HepG2 (cell line): ENCODE results near the gene ST6GALNAC4. TPM values are rescaled to one million over a fixed set of nuclear protein-coding genes. Genes with fewer than 3 reads are reported as not detected.

Experiments used
- ATAD3A ChIP-seq: sonication (generic); formaldehyde crosslinking; IDR thresholded peaks from 2 replicates; pipeline ENCODE4 v1.4.0; 2020; ENCODE audit warnings: missing genetic modification reagents
- CBX2 ChIP-seq, 2 experiments: fragments of 200-600 bp in 1 of 2; sonication (generic); formaldehyde crosslinking in 1 of 2; IDR thresholded peaks; 2 replicates each; pipeline versions ENCODE4 v1.7.0 to v1.8.1; 2018 to 2022; ENCODE audit warnings: low read depth in 2 of 2, low read length in 1 of 2, mild to moderate bottlenecking in 1 of 2, missing genetic modification reagents in 1 of 2
- FOSL2 ChIP-seq: sonication (generic); formaldehyde crosslinking; IDR thresholded peaks from 2 replicates; pipeline ENCODE4 v1.4.0; 2020; ENCODE audit warnings: missing genetic modification reagents
- KDM4B ChIP-seq: sonication (generic); formaldehyde crosslinking; IDR thresholded peaks from 2 replicates; pipeline ENCODE4 v1.4.0; 2020; ENCODE audit warnings: missing genetic modification reagents
- MTF2 ChIP-seq: sonication (generic); formaldehyde crosslinking; IDR thresholded peaks from 2 replicates; pipeline ENCODE4 v1.5.0; 2020; ENCODE audit warnings: missing genetic modification reagents, borderline replicate concordance
- PCBP1 ChIP-seq: fragments of 200-400 bp; formaldehyde crosslinking; IDR thresholded peaks from 2 replicates; pipeline ENCODE4 v1.6.1; 2017; ENCODE audit warnings: mild to moderate bottlenecking, low read depth, low read length, borderline replicate concordance
- POLR2G ChIP-seq: fragments of 200-400 bp; formaldehyde crosslinking; IDR thresholded peaks from 2 replicates; pipeline ENCODE4 v1.6.1; 2018; ENCODE audit warnings: mild to moderate bottlenecking, low read depth, low read length, moderate library complexity
- REXO4 ChIP-seq: sonication (generic); formaldehyde crosslinking; IDR thresholded peaks from 2 replicates; pipeline ENCODE4 v1.8.0; 2022; ENCODE audit warnings: missing genetic modification reagents, mild to moderate bottlenecking, borderline replicate concordance
- SP4 ChIP-seq: sonication (generic); formaldehyde crosslinking; IDR thresholded peaks from 2 replicates; pipeline ENCODE4 v1.8.1; 2023; ENCODE audit warnings: mild to moderate bottlenecking, missing genetic modification reagents
- TBX2 ChIP-seq: sonication (generic); formaldehyde crosslinking; IDR thresholded peaks from 2 replicates; pipeline ENCODE4 v1.5.0; 2020; ENCODE audit warnings: missing genetic modification reagents, mild to moderate bottlenecking, borderline replicate concordance
- ZNF451 ChIP-seq: sonication (generic); formaldehyde crosslinking; IDR thresholded peaks from 2 replicates; pipeline ENCODE4 v1.5.0; 2020; ENCODE audit warnings: mild to moderate bottlenecking, missing genetic modification reagents
- ZNF510 ChIP-seq: sonication (generic); formaldehyde crosslinking; IDR thresholded peaks from 2 replicates; pipeline ENCODE4 v1.4.0; 2020; ENCODE audit warnings: low read depth, mild to moderate bottlenecking, missing genetic modification reagents
- ZNF543 ChIP-seq: sonication (generic); formaldehyde crosslinking; IDR thresholded peaks from 2 replicates; pipeline ENCODE4 v1.4.0; 2020; ENCODE audit warnings: mild to moderate bottlenecking, missing genetic modification reagents
- ZNF605 ChIP-seq: sonication (generic); formaldehyde crosslinking; IDR thresholded peaks from 2 replicates; pipeline ENCODE4 v1.8.0; 2022; ENCODE audit warnings: mild to moderate bottlenecking, missing genetic modification reagents
- ZNF792 ChIP-seq: IDR thresholded peaks from 2 replicates; pipeline ENCODE4 v1.6.1; 2016
- ZZZ3 ChIP-seq: sonication (generic); formaldehyde crosslinking; IDR thresholded peaks from 2 replicates; pipeline ENCODE4 v1.4.0; 2020; ENCODE audit warnings: missing genetic modification reagents, mild to moderate bottlenecking, borderline replicate concordance
- polyA plus RNA-seq, 8 experiments: library from polyadenylated mRNA; depleted of rRNA in 3 of 8; stranded (reverse) in 7 of 8; unstranded in 1 of 8; fragments of >200 nt; fragmentation: Illumina TruSeq in 4 of 8; extraction: Trizol in 4 of 8; gene quantifications; 2 replicates each; pipeline versions ENCODE4 v1.2.1 to v1.2.3, GENCODE V29; 2011 to 2016; ENCODE audit warnings: low read depth in 4 of 8, missing spikeins in 1 of 8, mixed read lengths in 1 of 8; ENCODE audit not compliant: insufficient read depth in 1 of 8
- total RNA-seq, 5 experiments: library from RNA; depleted of rRNA; stranded (reverse); fragments of >200 nt; fragmentation: Illumina TruSeq; extraction: Trizol; gene quantifications; 2 replicates each; pipeline ENCODE4 v1.2.3, GENCODE V29; 2016; ENCODE audit warnings: low read depth in 1 of 5
- TF ChIP-seq, protein P1 (sequence below): sonication (generic); formaldehyde crosslinking; IDR thresholded peaks from 2 replicates; pipeline ENCODE4 v1.5.1; 2020; ENCODE audit warnings: missing genetic modification reagents, mild to moderate bottlenecking, borderline replicate concordance
- TF ChIP-seq, protein P2 (sequence below): sonication (generic); formaldehyde crosslinking; IDR thresholded peaks from 2 replicates; pipeline ENCODE4 v1.4.0; 2020; ENCODE audit warnings: missing genetic modification reagents
- TF ChIP-seq, protein P3 (sequence below): sonication (generic); formaldehyde crosslinking; IDR thresholded peaks from 2 replicates; pipeline ENCODE4 v1.9.0; 2022; ENCODE audit warnings: missing genetic modification reagents, mild to moderate bottlenecking, borderline replicate concordance
- TF ChIP-seq, protein P4 (sequence below): sonication (generic); formaldehyde crosslinking; IDR thresholded peaks from 2 replicates; pipeline ENCODE4 v1.4.0; 2020; ENCODE audit warnings: mild to moderate bottlenecking, missing genetic modification reagents, borderline replicate concordance
- TF ChIP-seq, protein P5 (sequence below): sonication (generic); IDR thresholded peaks from 2 replicates; pipeline ENCODE4 v1.6.1; 2016; ENCODE audit warnings: low read depth, borderline replicate concordance

Gene ST6GALNAC4
- total and polyA plus RNA-seq, 2 of the 13 experiments (the other 11 are each of a cell fraction or from before 2014, with no cell fraction given): 18.8 to 27.7 TPM

DNA sequence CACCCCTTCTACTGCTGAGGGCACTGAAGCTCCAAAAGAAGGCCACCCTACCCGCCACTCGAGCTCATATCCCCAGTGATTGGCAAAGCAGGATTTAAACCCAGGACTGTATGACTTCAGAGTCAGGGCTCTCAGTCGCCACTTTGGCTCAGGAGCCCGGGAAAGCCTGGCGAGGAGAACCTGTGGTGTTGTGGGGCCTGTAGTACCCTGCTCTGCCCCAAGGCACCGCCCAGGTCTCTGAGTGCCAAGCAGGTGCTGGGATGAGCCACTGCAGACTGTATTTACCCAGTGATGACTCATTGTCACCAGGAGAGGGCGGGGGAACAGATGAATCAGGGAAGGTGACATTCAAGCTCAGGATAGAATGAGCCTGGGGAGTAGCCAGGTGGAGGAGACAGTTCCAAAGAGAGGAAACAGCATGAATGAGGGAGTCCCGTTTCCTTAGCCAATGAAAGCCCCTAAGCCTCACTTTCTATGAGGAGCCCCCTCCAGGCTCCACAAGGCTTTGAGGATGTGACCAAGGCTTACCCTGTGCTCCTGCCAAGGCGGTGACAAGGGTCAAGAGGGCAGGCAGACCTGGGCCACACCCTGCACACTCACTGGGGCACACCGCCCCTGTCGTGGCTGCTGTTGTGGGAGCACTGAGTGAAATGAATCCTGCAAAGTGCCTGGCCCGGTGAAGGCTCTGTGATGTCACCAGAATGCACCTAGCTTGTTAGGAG lies 38.6 kb upstream of the ST6GALNAC4 start (continued):
- TF ChIP-seq, protein P1, sequence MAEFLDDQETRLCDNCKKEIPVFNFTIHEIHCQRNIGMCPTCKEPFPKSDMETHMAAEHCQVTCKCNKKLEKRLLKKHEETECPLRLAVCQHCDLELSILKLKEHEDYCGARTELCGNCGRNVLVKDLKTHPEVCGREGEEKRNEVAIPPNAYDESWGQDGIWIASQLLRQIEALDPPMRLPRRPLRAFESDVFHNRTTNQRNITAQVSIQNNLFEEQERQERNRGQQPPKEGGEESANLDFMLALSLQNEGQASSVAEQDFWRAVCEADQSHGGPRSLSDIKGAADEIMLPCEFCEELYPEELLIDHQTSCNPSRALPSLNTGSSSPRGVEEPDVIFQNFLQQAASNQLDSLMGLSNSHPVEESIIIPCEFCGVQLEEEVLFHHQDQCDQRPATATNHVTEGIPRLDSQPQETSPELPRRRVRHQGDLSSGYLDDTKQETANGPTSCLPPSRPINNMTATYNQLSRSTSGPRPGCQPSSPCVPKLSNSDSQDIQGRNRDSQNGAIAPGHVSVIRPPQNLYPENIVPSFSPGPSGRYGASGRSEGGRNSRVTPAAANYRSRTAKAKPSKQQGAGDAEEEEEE (CRISPR knock-in tag): no peak
- TF ChIP-seq REXO4 (CRISPR knock-in tag) (no peak), ZNF792 (CRISPR knock-in tag) (peak; percentile 75), POLR2G (no peak), ZZZ3 (no peak), ATAD3A (no peak), SP4 (CRISPR knock-in tag) (0 out of 2 replicates have a peak, but pooled peaks have one; percentile 10), ZNF451 (CRISPR knock-in tag) (no peak), KDM4B (CRISPR knock-in tag) (no peak), TBX2 (CRISPR knock-in tag) (peak; percentile 92), ZNF510 (no peak), ZNF605 (CRISPR knock-in tag) (no peak), MTF2 (CRISPR knock-in tag) (no peak), ZNF543 (CRISPR knock-in tag) (0 out of 2 replicates have a peak, but pooled peaks have one; percentile 35), CBX2 (IDR thresholded peaks at IDR 0.05; ENCODE audit: low read depth, low read length) (no peak), CBX2 (CRISPR knock-in tag; IDR thresholded peaks at IDR 0.05; ENCODE audit: low read depth) (no peak), PCBP1 (no peak), FOSL2 (CRISPR knock-in tag) (peak; percentile 99)
- TF ChIP-seq, protein P2, sequence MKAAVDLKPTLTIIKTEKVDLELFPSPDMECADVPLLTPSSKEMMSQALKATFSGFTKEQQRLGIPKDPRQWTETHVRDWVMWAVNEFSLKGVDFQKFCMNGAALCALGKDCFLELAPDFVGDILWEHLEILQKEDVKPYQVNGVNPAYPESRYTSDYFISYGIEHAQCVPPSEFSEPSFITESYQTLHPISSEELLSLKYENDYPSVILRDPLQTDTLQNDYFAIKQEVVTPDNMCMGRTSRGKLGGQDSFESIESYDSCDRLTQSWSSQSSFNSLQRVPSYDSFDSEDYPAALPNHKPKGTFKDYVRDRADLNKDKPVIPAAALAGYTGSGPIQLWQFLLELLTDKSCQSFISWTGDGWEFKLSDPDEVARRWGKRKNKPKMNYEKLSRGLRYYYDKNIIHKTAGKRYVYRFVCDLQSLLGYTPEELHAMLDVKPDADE (CRISPR knock-in tag): no peak
- TF ChIP-seq, protein P3, sequence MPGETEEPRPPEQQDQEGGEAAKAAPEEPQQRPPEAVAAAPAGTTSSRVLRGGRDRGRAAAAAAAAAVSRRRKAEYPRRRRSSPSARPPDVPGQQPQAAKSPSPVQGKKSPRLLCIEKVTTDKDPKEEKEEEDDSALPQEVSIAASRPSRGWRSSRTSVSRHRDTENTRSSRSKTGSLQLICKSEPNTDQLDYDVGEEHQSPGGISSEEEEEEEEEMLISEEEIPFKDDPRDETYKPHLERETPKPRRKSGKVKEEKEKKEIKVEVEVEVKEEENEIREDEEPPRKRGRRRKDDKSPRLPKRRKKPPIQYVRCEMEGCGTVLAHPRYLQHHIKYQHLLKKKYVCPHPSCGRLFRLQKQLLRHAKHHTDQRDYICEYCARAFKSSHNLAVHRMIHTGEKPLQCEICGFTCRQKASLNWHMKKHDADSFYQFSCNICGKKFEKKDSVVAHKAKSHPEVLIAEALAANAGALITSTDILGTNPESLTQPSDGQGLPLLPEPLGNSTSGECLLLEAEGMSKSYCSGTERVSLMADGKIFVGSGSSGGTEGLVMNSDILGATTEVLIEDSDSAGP (CRISPR knock-in tag): peak; percentile 58; the same call in 1 of the 2 replicates
- TF ChIP-seq, protein P4, sequence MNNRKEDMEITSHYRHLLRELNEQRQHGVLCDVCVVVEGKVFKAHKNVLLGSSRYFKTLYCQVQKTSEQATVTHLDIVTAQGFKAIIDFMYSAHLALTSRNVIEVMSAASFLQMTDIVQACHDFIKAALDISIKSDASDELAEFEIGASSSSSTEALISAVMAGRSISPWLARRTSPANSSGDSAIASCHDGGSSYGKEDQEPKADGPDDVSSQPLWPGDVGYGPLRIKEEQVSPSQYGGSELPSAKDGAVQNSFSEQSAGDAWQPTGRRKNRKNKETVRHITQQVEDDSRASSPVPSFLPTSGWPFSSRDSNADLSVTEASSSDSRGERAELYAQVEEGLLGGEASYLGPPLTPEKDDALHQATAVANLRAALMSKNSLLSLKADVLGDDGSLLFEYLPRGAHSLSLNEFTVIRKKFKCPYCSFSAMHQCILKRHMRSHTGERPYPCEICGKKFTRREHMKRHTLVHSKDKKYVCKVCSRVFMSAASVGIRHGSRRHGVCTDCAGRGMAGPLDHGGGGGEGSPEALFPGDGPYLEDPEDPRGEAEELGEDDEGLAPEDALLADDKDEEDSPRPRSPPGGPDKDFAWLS (CRISPR knock-in tag): no peak
- TF ChIP-seq, protein P5, sequence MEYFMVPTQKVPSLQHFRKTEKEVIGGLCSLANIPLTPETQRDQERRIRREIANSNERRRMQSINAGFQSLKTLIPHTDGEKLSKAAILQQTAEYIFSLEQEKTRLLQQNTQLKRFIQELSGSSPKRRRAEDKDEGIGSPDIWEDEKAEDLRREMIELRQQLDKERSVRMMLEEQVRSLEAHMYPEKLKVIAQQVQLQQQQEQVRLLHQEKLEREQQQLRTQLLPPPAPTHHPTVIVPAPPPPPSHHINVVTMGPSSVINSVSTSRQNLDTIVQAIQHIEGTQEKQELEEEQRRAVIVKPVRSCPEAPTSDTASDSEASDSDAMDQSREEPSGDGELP: peak; percentile 81; the same call in 1 of the 2 replicates
